Activated CD8-positive, alpha-beta T cell treated with anti-CD3 and anti-CD28 coated beads for 36 hours (primary cell): ENCODE results near the gene CLIP4. TPM values are rescaled to one million over a fixed set of nuclear protein-coding genes. Genes with fewer than 3 reads are reported as not detected.

ENCODE experiments used
- ATAC-seq: fragments of 200-7000 bp; cut with Tn5 transposase; one replicate; pipeline ENCODE4 v1.10.0; 2021; ENCODE audit warnings: mild to moderate bottlenecking, moderate library complexity
- CTCF ChIA-PET: fragments of 350-600 bp; sonication (Branson Sonifier 250); formaldehyde crosslinking; loops from one replicate; lab custom pipeline; 2021; ENCODE audit warnings: antibody characterized with exemption; lab: Charles Lee
- POLR2A ChIA-PET: fragments of 350-600 bp; sonication (Branson Sonifier 250); formaldehyde crosslinking; loops from one replicate; lab custom pipeline; 2021; ENCODE audit warnings: antibody characterized with exemption; lab: Charles Lee
- DNase-seq: peaks from one replicate; pipeline ENCODE4 v3.0.0-alpha.2; 2020
- H3K27ac Mint-ChIP-seq: one replicate; pipeline ENCODE4 v1.8.0; 2021; ENCODE audit warnings: mild to moderate bottlenecking, mixed read lengths
- H3K27me3 Mint-ChIP-seq: one replicate; pipeline ENCODE4 v1.8.0; 2021; ENCODE audit warnings: mixed read lengths
- H3K36me3 Mint-ChIP-seq: one replicate; pipeline ENCODE4 v1.8.0; 2021; ENCODE audit warnings: low read depth, mixed read lengths
- H3K4me1 Mint-ChIP-seq: one replicate; pipeline ENCODE4 v1.8.0; 2021; ENCODE audit warnings: low read depth, mixed read lengths
- H3K4me3 Mint-ChIP-seq: one replicate; pipeline ENCODE4 v1.8.0; 2021; ENCODE audit warnings: mild to moderate bottlenecking, moderate library complexity, mixed read lengths
- H3K9me3 Mint-ChIP-seq: one replicate; pipeline ENCODE4 v1.8.0; 2021; ENCODE audit warnings: mixed read lengths
- intact Hi-C: fragments of 100-400 bp; cut with micrococcal nuclease; formaldehyde crosslinking; loops from one replicate; pipeline ENCODE4 v1.10.0; 2022
- total RNA-seq, 2 experiments: library from RNA; stranded (reverse); gene quantifications; one replicate each; pipeline ENCODE4 v1.2.3, GENCODE V29; 2021
- TF ChIP-seq, protein P1 (sequence below): fragments of 200-600 bp; IDR thresholded peaks from one replicate; pipeline ENCODE4 v1.8.0; 2022; ENCODE audit warnings: antibody characterized with exemption, mild to moderate bottlenecking

The CLIP4 gene
- total RNA-seq, 2 experiments from 2014 or later, result 25.3 to 28.3 TPM

DNA sequence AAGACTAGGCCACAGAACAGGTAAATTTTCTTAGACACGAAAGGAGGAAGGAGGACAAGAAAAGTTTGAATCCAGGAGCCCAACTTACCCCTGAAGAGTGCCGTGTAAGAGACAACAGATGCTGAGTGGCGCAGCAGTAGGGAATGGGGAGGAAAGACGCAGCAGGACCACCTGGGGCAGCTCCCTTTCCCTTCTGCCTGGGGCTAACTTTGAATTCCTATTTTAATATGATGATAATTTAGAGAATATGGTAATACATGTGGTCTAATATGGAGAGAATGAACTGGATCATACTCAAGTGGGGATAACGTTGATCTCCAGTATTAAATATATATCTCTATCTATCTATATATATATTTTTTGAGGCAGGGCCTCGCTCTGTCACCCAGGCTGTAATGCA lies 69.3 kb downstream of the CLIP4 start:
- Mint-ChIP-seq H3K36me3 (peaks cover 27% of the 10 kb centered on the region), H3K27me3 (no peaks in the 10 kb centered on the region), H3K9me3 (peaks cover 3% of the 10 kb centered on the region), H3K4me1 (peaks cover 12% of the 10 kb centered on the region), H3K4me3 (no peak overlapping the region), H3K27ac (no peak overlapping the region)
- ATAC-seq (no peak), DNase-seq (no peak)
- ChIA-PET POLR2A (no interaction called here), CTCF (interaction anchor here (2.2 kb wide), 1 partner anchor 226 kb away, joined by 8 read pairs; no protein-coding TSS in a partner anchor)
- TF ChIP-seq, protein P1, sequence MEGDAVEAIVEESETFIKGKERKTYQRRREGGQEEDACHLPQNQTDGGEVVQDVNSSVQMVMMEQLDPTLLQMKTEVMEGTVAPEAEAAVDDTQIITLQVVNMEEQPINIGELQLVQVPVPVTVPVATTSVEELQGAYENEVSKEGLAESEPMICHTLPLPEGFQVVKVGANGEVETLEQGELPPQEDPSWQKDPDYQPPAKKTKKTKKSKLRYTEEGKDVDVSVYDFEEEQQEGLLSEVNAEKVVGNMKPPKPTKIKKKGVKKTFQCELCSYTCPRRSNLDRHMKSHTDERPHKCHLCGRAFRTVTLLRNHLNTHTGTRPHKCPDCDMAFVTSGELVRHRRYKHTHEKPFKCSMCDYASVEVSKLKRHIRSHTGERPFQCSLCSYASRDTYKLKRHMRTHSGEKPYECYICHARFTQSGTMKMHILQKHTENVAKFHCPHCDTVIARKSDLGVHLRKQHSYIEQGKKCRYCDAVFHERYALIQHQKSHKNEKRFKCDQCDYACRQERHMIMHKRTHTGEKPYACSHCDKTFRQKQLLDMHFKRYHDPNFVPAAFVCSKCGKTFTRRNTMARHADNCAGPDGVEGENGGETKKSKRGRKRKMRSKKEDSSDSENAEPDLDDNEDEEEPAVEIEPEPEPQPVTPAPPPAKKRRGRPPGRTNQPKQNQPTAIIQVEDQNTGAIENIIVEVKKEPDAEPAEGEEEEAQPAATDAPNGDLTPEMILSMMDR, result no peak
- intact Hi-C loops, result no loop called here

GRCh38 chr2:29186817-29187216 lies 71.6 kb downstream of the CLIP4 start:
- POLR2A ChIA-PET, result interaction anchor here (1.9 kb wide), 1 partner anchor 10 kb away, joined by 7 read pairs; no protein-coding TSS in a partner anchor
- Mint-ChIP-seq H3K27ac (no peak overlapping the region), H3K9me3 (peaks cover 3% of the 10 kb centered on the region), H3K27me3 (no peaks in the 10 kb centered on the region), H3K4me1 (peaks cover 9% of the 10 kb centered on the region), H3K36me3 (peaks cover 24% of the 10 kb centered on the region), H3K4me3 (no peak overlapping the region)
- intact Hi-C loops, result no loop called here
- DNase-seq (no peak), ATAC-seq (no peak)
- TF ChIP-seq, protein P1, result no peak
- CTCF ChIA-PET, result interaction anchor here (0.9 to 1.5 kb wide), 3 partner anchors 21 to 231 kb away, joined by 3 to 4 read pairs (median 3); no protein-coding TSS in a partner anchor

GRCh38 chr2:29187926-29188325 lies 72.7 kb downstream of the CLIP4 start:
- POLR2A ChIA-PET, result no interaction called here
- no peak for ATAC-seq
- TF ChIP-seq, protein P1, result no peak
- intact Hi-C loops, result no loop called here
- Mint-ChIP-seq H3K27me3 (no peaks in the 10 kb centered on the region), H3K4me3 (no peak overlapping the region), H3K27ac (no peak overlapping the region), H3K9me3 (peaks cover 3% of the 10 kb centered on the region), H3K36me3 (peaks cover 21% of the 10 kb centered on the region), H3K4me1 (peaks cover 9% of the 10 kb centered on the region)
- DNase-seq, result no peak
- CTCF ChIA-PET, result no interaction called here

DNA sequence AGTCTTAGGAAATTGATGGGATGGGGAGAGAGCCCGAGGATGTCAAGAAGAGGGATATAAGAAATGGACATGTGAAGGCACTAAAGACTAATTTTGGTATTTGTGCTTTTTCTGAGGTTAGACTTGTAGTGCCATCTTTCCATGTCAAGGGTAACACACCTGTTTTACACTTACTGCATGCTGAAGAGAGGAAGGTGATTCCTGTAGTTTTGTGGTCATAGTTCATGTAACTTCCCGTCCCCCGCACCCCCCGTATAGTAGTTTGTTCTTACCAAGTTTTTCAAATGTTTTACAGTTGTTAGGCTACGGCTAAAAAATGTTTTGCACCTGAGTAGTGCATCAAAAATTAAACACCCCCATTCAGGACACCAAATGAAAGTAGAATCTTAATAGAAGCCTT lies 73.8 kb downstream of the CLIP4 start:
- ChIA-PET POLR2A (interaction anchor here (0.6 kb wide), 1 partner anchor 10 kb away, joined by 4 read pairs; no protein-coding TSS in a partner anchor), CTCF (interaction anchor here (0.7 to 1.3 kb wide), 2 partner anchors 11 to 230 kb away, joined by 3 to 4 read pairs; no protein-coding TSS in a partner anchor)
- peaks cover 9% of the 10 kb centered on the region for H3K4me1 Mint-ChIP-seq
- no peak overlapping the region for H3K4me3 Mint-ChIP-seq
- H3K27ac Mint-ChIP-seq, result no peak overlapping the region
- ATAC-seq (peak; percentile 56), DNase-seq (peak; percentile 58)
- H3K9me3 Mint-ChIP-seq, result peaks cover 3% of the 10 kb centered on the region
- peaks cover 21% of the 10 kb centered on the region for H3K36me3 Mint-ChIP-seq
- TF ChIP-seq, protein P1, result no peak
- intact Hi-C loops, result no loop called here
- no peaks in the 10 kb centered on the region for H3K27me3 Mint-ChIP-seq

DNA sequence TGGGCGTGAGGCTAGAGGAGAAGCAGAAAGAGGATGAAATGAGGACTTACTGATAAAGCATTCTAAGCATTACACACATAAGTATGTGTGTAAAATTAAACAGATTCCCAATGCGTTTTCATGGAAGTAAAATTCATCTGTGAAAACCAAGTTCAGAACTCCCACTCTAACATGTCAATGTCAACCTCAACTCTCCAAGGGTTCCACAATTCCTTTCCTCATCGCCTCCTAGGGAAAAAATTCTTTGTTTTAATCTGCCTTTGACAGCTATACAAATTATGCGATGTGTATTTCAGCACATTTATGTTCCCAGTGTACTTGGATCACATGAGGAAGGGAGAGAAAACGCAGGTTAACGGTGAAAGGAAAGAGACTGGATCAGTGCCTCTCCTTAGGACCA lies 76.6 kb downstream of the CLIP4 start:
- ChIA-PET POLR2A (no interaction called here), CTCF (no interaction called here)
- no peaks in the 10 kb centered on the region for H3K27me3 Mint-ChIP-seq
- peaks cover 3% of the 10 kb centered on the region for H3K9me3 Mint-ChIP-seq
- TF ChIP-seq, protein P1, result no peak
- ATAC-seq, result no peak
- peaks cover 12% of the 10 kb centered on the region for H3K36me3 Mint-ChIP-seq
- H3K27ac Mint-ChIP-seq, result no peak overlapping the region
- intact Hi-C loops, result no loop called here
- H3K4me3 Mint-ChIP-seq, result no peak overlapping the region
- peaks cover 9% of the 10 kb centered on the region for H3K4me1 Mint-ChIP-seq
- no peak for DNase-seq
